T-helper 1 cell (primary cell): ENCODE data around the gene ASB6.
"Not testable (repeated sequence)": the region's sequence is repeated elsewhere in the genome, so short reads cannot be mapped to it uniquely, and the experiment has no call there.

ENCODE experiments used
- DNase-seq, 5 donors: peaks; one replicate each; pipeline ENCODE4 v3.0.0-alpha.2; 2012 to 2020

The ASB6 gene

DNA sequence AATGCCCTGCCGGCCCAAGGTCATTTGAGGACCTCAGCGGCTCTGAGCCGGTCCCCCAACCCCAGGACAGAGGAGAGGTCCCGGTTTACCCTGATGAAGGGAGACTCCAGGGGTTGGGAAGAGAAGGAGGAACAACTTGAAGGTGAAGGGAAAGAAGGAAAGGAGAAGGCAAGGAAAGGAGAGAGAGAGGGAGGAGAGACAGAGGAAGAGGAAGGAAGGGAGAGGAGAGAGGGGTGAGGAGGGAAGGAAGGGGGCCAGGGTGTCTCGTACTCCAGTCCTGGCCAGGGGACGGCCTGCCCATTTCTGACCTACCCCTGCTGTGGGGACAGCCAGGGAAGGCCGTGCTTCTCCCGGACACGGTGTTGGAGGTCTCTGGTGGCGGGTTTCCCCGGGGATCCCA, 25.4 kb upstream of the ASB6 start:
- no peak for DNase-seq

DNA sequence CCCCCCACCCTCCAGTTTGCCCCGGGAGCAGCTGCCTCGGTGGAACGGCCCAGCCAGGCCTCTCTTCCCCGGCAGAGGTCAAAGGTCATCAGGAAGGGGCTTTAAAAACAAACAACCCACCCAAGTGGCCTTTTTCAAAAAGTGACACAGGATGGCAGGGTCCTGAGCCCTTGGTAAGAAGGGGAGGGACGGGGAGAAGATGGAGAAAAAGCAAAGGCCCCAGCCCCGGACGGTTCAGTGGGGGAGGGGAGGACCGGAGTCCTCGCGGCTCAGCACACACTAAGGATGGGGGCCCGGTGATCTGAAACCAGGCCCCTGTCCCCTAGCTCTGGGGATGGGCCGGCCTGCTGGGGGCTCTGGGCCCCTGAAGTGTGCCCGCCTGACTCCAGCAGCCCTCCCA, 24.6 kb upstream of the ASB6 start:
- DNase-seq, result no peak

DNA sequence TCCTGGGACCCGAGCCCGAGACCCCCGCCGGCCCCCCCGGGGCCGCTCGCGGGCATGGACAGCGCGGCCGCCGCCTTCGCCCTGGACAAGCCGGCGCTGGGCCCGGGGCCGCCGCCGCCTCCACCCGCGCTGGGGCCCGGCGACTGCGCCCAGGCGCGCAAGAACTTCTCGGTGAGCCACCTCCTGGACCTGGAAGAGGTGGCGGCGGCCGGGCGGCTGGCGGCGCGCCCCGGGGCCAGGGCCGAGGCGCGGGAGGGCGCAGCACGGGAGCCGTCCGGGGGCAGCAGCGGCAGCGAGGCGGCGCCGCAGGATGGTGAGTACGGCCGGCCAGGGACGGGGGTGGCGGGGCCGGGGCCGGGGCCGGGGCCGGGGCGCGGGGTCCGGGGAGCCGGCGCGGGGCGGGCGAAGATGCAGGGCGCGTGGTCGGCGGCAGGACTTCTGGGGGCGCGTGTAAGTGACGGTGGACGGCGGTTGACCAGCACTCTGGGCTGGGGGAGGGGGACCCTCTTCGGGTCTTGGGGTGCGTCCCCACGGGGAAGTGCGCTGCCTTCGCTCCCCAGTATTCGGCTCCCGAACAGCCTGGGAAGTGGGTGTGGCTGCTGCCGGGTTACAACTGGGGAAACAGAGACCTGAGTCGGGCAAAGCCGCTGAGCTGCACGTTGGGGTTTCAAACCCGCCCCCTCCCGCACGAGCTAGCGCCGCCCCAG, 24.0 kb upstream of the ASB6 start:
- DNase-seq, result no peak

DNA sequence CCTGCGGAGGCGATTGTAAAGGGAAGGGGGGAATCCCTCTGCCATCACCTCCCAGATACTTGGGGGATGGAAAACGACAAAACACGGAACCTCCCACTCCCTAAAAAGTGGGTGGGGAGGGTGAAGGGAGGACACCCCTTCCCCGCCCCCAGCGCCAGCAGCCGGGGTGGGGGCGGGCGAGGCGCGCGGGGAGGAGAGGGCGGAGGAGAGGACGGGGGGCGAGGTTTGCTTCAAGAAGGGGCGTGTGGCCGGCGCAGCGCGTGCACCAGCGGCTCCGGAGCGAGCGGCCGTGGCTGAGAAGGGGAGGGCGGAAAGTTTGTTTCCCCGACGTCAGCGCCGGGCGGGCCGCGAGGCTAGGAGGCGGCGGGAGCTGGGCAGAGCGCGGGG, 23.4 kb upstream of the ASB6 start, which contains the start of gene PRRX2:
Gene PRRX2 (plus strand): TSS at position 259 of the 387 bp plus-strand sequence. CDS start 221 bp downstream, outside the sequence.
- peak in 1 of 5 donors; percentile 16 for DNase-seq

DNA sequence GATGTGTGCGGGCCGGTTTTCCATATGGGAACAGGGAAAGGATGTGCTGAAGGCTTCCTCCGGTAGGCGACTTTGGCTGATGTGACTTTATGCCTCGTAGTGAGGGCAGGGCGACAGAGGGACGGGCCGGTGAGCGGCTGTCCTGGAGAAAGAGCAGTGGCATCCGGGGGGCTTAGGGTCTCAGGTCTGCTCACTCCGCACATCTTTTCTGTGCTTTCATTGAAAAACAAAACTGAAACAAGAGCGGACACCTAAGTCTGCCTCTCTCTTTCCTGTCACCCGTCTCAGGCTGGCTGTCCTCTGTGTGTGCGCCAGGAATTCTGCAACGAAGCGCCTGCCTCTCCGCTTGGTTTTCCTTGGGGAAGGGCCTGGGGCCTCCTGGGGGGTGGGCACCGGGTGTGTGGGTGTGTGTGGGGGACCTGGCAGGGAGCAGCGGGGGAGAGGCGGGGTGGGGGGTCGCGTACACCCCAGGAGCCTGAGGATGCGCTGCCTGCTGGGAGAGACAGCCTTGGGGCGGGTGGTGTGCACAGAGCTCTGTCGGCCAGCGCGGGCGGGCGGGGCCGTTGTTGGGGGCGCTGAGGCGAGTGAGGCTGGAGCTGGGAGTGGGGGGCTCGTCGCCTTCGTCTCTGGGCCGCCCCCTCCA, 22.9 kb upstream of the ASB6 start:
- no peak for DNase-seq

DNA sequence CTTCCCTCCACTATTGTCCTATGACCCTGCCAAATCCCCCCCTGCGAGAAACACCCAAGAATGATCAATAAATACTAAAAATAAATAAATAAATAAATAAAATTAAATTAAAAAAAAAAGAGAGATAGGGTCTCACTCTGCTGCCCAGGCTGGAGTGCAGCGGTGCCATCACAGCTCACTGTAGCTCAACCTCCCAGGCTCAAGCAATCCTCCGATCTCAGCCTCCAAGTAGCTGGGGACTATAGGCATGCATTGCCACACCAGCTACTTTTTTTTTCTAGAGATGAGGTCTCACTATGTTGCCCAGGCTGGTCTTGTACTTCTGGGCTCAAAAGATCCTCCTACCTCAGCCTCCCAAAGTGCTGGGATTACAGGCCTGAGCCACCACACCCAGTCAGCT, 20.3 kb upstream of the ASB6 start:
- DNase-seq, result not testable (repeated sequence)

DNA sequence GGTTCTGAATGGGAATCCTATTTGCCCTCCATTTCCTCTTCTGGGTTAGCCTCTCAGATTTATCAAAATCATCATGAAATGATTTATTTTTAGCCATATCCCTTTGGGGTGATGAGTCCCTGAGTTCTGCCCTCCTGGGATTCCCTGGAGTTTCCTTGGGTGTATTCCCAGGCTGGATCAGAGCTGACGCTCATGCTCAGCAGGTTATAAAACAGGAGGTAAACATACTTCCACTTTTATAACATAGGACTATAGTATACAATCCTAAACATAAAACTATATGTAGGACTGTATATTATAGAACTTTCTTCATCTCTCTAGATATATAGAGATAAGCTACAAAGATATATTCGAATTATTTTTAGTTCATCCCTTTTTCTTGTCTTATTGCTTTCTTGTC, 19.1 kb upstream of the ASB6 start:
- DNase-seq, result no peak

DNA sequence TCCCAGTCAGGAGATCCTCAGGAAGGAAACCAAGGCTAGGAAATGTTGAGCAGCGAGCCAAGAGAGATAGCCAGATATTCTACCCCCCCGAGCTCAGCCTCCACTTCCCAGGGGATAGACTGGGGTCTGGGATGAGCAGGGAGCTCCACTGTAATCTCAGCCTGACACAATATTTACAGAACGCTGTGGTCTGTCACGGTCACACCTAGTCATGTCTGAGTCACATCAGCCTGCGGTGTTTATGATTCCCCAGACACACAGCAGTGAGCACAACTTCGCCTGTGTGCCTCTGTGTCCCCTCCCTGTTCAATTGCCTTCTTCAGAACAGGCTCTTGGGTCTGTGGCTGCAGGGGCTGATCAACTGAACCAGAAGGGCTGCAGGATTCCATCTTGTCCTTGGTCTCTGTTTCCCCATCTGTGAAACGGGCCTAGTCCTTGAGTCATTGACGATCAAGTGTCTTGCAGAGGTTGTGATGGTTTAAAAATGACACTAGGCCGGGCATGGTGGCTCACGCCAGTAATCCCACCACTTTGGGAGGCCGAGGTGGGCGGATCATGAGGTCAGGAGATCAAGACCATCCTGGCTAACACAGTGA, 14.9 kb upstream of the ASB6 start:
- no peak for DNase-seq

DNA sequence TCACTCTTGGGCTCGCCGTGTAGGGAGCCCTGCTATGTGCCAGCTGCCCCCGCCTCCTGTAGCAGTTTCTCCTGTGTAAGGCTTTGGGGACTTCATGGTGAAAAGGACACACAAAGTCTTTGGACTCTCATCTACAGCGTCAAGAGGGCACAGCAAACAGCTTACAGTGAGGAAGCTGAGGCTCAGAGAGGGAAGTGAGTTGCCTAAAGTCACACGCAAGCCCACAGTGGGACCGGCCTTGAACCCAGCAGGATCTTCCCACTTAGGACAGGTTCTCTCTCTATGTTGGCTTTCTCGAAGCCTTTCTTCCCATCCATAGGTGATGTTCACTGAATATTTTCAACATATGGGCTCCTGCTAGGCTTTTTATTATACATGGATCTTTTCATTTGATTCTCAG, 13.7 kb upstream of the ASB6 start:
- DNase-seq, result no peak

DNA sequence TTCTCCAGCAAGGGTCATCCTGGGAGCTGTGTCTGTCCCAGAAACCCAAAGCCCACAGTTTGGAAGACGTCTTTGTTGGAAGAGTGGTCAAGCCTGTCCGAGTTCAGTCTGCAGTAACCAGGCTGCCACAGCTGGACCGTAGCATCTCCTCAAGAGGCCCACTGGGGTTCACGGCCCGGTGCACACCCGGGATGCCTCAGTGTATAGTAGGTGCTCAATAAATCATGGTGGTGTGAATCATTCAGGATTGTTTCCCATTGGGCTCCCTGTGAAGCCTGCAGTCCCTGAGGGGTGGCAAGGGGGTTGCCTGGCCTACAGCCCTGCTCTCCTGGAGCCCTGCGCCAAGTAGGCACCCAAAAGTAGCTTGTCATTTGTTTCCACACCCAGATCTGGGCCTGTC, 13.2 kb upstream of the ASB6 start:
- no peak for DNase-seq

DNA sequence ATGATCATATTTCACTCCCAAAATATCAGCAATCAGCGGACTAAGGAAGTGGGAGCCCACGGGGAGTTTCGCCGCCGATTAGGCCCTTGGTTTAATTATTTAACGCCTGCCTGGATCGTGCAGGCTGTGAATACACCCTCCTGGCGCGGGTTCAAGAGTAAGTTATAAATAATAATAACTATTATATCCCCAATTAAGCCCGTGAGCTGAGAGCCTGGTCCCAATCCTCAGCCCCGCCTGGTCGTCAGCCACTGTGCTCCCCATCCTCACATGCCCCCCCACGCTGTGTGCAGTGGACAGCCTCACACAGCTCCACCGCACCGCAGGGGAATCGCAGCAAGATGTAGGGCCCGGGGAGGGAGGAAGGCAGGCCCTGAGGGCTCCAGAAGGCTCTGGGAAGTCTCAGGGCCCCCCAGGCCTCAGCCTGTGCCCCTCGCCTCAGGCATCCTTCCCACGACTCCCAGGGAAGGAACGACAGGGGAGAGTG, 12.6 kb upstream of the ASB6 start:
- DNase-seq, result no peak

DNA sequence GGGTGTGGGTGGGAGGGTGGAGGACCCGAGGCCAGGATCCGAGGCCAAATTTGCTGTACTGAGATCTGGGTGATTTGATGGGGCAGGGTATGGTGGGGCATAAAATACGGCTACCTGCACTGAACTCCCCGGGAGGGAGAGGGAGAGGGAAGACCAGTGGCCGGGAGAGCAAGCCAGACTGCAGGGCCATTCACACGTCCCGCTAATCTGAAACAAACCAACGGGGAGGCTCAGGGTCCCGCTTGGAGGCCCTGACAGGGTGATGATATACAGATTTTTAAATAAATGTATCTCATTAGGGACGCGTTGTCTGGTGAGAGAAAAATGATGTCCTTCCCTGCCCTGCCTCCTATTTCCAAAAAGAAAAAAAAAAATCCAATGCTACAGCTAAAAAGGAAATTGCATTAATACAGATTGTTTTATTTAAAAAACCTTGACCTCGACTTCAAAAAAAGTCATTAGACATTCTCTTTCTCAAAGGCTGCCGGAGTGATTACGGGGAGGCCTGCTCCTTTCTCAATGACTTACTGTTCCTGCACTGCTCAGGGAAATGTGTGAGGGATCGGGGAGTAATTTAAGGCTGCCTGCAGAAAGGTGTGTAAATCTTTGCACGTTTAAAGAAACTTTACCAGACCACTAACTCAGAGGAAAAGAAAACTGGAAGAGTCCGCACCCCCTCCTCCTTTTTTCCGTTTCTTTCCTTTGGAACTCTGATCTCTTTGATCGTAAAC, 12.0 kb upstream of the ASB6 start:
- no peak for DNase-seq

DNA sequence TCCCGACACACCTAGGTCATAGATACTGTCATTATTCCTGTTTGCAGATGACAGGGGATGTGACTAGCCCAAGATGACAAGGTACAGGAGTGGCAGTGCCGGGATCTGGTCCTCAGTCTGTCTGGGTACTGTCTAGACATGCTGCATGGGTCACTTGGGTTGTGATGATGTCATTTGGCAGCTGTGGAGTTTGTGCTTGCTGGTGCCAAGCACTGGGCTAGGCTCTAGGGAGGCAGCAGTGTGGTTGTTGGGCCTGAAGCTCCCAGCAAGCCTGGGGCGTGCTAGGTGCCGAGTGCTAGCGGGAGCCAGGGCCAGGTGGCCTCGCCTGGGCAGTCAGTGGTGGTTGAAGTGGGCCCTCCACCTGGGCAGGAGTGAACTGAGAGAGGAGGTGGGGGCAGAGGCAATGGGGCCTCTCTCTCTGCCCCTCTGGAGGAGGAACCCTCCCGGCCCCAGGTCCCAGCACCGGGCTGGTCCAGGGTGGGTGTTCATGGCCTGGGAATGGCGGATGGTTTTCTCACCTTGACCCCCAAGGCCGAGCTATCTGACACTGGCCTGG, 8.8 kb upstream of the ASB6 start:
- no peak for DNase-seq

DNA sequence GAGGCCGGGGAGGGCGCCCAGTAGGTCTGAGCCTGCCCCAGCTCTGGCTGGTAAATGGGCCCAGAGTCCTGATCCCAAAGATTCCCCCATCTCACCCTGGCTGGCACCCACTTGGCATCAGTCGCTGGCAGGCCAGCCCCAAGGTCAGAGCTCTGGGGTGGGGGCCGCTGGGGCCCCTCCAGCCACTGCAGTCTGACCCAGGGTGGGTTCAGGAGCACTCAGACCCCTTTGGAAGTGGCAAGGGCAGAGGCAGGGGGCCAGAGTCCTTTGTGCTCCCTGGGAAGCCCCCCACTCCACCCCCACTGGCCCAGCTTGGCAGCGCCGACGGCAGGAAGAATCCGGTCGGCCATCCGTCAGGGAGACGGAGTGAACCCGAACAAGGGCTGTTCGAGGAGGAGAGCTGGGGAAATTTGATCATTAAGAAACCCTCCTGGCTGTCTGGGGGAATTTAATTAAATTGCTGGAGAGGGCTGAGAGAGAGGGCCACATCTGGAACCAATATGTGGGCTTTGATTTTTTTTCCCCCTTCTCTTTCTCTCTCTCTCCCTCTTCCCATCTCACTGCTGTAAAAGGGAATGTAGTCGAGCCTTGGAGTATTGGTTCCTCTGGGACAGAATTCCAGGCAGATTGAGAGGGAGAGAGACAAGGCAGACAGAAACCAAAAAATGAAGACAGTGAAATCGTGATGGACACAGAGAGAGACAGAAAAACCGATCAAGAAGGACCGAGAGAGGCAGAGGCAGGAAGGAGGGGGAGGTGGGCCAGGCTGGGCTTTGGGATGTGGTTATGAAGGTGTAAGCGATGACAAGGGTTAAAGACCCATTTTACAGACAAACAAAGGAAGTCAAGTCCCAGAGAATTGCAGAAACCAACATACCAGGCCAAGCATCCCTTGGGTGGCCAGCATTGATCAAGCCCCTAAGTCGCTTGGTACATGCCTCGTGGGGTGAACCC, 8.1 kb upstream of the ASB6 start:
- DNase-seq, result no peak

DNA sequence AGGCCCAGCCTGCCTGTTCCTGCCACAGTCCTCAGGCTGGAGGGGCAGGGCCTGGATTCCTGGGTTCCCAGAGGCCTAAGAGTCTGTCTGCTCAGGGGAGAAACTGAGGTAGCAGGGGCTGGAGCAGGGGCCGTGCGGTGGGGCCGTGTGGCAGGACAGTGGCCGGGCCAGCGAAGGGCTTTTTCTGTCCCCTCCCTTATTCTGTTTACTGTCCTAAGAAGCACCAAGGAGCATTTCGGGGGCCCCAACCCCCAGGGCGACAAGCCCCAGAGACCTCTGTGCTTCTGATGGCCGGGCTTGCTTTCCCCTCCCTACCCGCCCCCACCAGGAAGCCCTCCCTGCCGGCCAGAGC, 6.8 kb upstream of the ASB6 start:
- DNase-seq, result no peak

DNA sequence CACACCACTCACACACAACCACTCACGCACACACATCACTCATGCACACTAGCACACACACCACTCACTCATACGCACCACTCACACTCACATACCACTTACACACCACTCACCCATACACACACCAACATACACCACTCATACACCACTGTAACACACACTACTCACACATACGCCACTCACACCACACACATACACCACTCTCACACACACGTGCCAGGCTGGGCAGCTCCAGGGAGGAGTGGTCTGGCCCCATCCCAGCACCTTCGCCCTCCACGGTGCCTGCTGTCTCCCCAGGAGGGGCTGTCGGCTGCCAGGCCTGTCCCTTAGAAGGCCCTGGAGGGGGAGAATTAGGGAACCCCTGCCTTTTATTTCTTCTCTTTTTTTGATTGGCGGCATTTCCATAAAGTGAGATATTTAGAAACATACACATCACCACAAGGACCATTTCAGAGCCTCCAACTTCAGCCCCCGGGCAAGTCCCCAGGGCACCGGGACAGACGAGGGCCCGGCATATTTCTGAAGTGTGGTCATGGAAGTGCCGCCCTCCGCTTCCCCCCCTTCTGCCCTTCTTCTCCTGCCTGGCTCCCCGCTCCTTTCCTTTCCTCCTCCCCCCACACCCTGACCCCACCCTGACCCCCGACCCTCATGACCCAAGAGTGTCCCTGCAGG, 6.3 kb upstream of the ASB6 start:
- DNase-seq, result no peak

DNA sequence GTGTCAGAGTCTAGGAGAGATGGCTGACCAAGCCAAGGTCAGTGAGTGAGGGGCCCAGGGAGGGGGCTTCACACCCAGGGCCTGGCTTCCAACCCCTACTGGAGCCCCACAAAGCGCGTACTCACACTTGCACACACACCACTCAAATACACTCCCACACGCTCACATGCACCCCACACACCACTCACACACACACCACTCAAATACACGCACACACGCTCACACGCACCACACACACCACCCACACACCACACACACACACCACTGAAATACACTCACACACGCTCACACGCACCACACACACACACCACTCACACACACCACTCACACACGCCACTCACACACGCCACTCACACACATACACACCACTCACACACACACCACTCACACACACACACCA, 5.7 kb upstream of the ASB6 start:
- DNase-seq, result no peak

DNA sequence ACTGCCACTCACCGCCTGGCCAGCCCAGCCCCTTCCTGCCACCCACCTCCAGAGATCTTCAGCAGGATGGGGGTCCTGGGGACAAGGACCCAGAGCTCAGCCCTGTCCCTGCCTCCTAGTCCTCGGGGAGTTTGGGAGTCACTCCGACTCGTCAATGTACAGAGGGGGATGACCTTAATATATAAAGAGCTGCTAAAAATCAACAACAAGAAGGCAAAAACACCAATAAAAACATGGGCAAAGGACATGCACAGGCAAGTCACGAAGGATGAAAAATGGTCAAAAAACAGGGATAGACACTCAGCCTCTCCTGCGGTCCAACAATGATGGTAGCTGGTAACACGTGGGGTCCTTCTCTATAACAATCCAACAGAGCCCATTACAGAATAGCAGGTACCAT, 4.7 kb upstream of the ASB6 start:
- no peak for DNase-seq

DNA sequence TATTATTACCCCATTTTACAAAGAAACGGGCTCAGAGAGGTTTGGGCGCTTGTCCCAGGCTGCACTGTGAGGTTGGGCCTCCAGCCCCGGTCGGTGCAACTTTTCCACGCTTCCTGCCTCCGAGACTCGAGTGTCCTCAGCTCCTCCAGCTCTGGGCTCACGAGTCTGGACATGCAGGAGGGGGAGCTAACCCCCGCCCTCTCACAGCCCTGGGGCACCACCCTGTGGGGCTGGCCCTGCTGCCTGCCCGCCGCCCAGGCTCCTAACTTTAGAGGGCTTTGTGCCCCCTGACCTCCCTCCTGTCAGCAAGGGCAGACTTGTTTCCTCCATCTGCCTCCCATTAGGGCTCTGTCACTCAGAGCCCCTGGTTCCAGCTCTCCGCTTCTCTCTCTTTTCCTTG, 4.3 kb upstream of the ASB6 start:
- DNase-seq, result no peak

DNA sequence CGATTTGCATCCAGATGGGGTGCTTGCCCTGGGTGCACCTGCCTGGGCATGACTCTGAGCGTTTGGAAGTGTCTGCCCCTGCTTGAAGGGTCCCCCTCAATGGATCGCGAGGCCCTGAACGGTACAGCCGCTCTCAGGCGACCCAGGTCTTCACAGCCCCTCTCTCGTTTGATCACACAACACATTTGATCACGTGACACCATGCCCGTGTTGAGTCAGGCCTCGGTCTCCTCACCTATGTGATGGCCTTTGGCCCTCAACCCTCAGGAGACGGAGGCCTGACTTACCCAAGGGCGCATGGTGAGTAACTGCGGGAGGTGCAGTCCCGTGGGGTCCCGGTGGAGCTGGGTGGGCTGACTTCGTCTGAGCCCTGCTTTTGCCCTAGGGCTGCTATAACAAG, 3.0 kb upstream of the ASB6 start:
- DNase-seq, result no peak

DNA sequence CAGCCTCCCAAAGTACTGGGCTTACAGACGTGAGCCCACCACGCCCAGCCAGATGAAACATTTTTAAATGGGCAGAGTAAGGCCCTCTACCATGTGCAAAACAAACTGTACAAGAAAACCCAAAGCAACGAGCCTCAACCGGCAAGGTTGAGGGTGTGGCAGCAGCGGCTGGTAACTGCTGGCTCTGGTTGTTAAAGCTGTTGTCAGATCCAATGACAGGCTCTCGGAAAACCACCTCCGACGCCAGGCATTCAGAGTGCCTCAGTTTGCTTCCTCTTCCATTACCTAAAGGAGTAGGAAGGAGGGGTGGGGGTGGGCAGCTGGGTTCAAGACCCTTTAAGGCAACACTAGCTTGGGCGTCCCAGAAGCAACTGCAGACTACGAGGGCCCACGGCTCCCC, 2.4 kb upstream of the ASB6 start:
- no peak for DNase-seq

DNA sequence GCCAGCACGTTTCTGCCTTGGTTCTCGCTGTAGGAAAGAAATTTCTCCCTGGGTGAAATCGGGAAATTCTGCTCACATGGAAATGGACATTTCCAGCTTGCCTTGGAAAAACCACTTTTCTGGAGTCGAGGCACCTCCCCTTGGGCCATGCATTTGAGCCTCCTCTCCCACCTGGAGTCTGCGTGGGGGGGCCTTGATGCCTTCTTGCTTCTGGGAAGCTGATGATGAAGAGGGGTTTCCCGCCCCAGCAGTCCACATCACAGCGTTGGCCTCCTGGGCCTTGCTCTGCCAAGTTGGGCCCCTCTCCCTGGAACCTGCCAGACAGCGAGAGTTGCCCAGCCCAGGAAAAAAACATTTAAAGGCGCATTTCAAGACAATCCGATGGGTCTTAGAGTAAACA, 1.8 kb upstream of the ASB6 start:
- no peak for DNase-seq
